Left lung (tissue), 10 donors: ENCODE results near the gene ADM2. TPM values are rescaled to one million over a fixed set of nuclear protein-coding genes. Genes with fewer than 3 reads are reported as not detected.
"Not testable (repeated sequence)": the region's sequence is repeated elsewhere in the genome, so short reads cannot be mapped to it uniquely, and the experiment has no call there.

Experiments used
- ATAC-seq: fragments of 200-7000 bp; cut with Tn5 transposase; one replicate; pipeline ENCODE4 v1.9.1; 2020; ENCODE audit warnings: moderate library complexity
- DNase-seq, 4 donors: peaks; one replicate each; pipeline ENCODE4 v3.0.0-alpha.2; 2013 to 2020
- H3K27ac ChIP-seq, 2 donors: fragments of 200-600 bp; sonication (generic) in 1 of 2; one replicate each; pipeline versions ENCODE4 v1.5.0 to v1.8.0; 2020 to 2021
- H3K27me3 ChIP-seq, 2 donors: fragments of 200-600 bp; sonication (generic) in 1 of 2; one replicate each; pipeline versions ENCODE4 v1.5.0 to v1.8.0; 2020 to 2021
- H3K36me3 ChIP-seq, 2 donors: fragments of 200-600 bp; sonication (generic) in 1 of 2; one replicate each; pipeline versions ENCODE4 v1.5.0 to v1.8.0; 2020 to 2021
- H3K4me1 ChIP-seq, 2 donors: fragments of 200-600 bp; one replicate each; pipeline ENCODE4 v1.8.0; 2021
- H3K4me3 ChIP-seq, 2 donors: fragments of 200-600 bp; sonication (generic) in 1 of 2; one replicate each; pipeline versions ENCODE4 v1.5.0 to v1.8.0; 2020 to 2021; ENCODE audit warnings: mild to moderate bottlenecking in 1 of 2
- H3K9me3 ChIP-seq, 2 donors: fragments of 200-600 bp; sonication (generic) in 1 of 2; one replicate each; pipeline versions ENCODE4 v1.5.0 to v1.8.0; 2020 to 2021
- intact Hi-C, 2 donors: fragments of 100-400 bp; cut with DNase I; formaldehyde crosslinking; loops; one replicate each; pipeline versions ENCODE4 v1.11.2 to v1.14.2; 2022
- polyA plus RNA-seq, 6 donors: library from polyadenylated mRNA; unstranded; fragments of 120-200 nt; gene quantifications; one replicate each; pipeline ENCODE4 v1.2.1, GENCODE V29; 2013; ENCODE audit not compliant: insufficient read length in 6 of 6
- total RNA-seq, 2 donors: library from RNA; stranded (reverse); fragmentation: NEBNext Ultra II Directional; extraction: Animal tissue kit (Norgen Biotek cat#: 25700); gene quantifications; one replicate each; pipeline ENCODE4 v1.2.1, GENCODE V29; 2021
- TF ChIP-seq, protein P1 (sequence below), 2 donors: fragments of 200-600 bp; sonication (generic) in 1 of 2; IDR thresholded peaks; one replicate each; pipeline versions ENCODE4 v1.5.0 to v1.8.0; 2021; ENCODE audit warnings: antibody characterized with exemption in 2 of 2
- donor health status: DM: no; HTN: yes; CAD: no.
- donor health status: DM: no; HTN: no; CAD: no.

The ADM2 gene
- total and polyA plus RNA-seq, 8 donors: 0.29 to 3.5 (median 0.65) TPM

DNA sequence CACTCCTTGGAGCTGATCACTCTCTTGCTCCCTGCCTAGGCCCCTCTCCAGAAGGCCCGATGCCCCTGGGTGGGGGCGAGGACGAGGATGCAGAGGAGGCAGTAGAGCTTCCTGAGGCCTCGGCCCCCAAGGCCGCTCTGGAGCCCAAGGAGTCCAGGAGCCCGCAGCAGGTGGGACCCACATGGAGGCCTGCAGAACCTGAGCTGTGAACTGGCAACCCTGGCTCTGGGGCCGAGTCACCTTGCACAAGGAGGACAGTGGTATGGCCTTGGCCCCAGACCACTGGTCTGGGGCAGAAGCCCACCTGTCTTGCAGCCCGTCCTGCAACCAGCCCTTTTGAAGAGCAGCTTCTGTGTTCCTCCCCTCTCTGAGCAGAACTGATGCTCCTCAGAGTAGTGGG is 37.8 kb downstream of the ADM2 start:
- Histone ChIP-seq H3K27me3 (no peaks in the 10 kb centered on the region), H3K27ac (no peak overlapping the region), H3K9me3 (no peaks in the 10 kb centered on the region), H3K4me3 (no peak overlapping the region), H3K4me1 (peaks cover 4 to 6% of the 10 kb centered on the region in 2 donors), H3K36me3 (peaks cover 0 to 89% of the 10 kb centered on the region in 2 donors)
- peak in 1 of 4 donors; percentile 67 for DNase-seq
- ATAC-seq: no peak
- TF ChIP-seq, protein P1, sequence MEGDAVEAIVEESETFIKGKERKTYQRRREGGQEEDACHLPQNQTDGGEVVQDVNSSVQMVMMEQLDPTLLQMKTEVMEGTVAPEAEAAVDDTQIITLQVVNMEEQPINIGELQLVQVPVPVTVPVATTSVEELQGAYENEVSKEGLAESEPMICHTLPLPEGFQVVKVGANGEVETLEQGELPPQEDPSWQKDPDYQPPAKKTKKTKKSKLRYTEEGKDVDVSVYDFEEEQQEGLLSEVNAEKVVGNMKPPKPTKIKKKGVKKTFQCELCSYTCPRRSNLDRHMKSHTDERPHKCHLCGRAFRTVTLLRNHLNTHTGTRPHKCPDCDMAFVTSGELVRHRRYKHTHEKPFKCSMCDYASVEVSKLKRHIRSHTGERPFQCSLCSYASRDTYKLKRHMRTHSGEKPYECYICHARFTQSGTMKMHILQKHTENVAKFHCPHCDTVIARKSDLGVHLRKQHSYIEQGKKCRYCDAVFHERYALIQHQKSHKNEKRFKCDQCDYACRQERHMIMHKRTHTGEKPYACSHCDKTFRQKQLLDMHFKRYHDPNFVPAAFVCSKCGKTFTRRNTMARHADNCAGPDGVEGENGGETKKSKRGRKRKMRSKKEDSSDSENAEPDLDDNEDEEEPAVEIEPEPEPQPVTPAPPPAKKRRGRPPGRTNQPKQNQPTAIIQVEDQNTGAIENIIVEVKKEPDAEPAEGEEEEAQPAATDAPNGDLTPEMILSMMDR (IDR thresholded peaks at IDR 0.05): no peak
- intact Hi-C loops: no loop called here

DNA sequence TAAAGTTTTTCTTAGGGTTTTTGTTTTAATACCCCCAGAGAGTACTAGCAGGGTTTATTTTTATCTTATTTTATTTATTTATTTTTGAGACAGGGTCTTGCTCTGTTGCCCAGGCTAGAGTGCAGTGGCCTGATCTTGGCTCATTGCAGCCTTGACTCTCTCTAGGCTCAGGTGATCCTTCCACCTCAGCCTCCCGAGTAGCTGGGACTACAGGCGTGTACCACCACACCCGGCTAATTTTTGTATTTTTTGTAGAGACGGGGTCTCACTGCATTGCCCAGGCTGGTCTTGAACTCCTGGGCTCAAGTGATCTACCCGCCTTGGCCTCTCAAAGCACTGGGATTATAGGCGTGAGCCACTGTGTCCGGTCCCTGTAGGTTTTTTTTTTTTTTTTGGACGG is 38.8 kb downstream of the ADM2 start:
- H3K4me3 ChIP-seq, H3K27me3 ChIP-seq, H3K27ac ChIP-seq, H3K9me3 ChIP-seq, ATAC-seq, intact Hi-C loops: not testable (repeated sequence)
- Histone ChIP-seq H3K36me3 (peaks cover 0 to 83% of the 10 kb centered on the region in 2 donors), H3K4me1 (peaks cover 13 to 16% of the 10 kb centered on the region in 2 donors)
- DNase-seq: peak in 1 of 4 donors; percentile 0

DNA sequence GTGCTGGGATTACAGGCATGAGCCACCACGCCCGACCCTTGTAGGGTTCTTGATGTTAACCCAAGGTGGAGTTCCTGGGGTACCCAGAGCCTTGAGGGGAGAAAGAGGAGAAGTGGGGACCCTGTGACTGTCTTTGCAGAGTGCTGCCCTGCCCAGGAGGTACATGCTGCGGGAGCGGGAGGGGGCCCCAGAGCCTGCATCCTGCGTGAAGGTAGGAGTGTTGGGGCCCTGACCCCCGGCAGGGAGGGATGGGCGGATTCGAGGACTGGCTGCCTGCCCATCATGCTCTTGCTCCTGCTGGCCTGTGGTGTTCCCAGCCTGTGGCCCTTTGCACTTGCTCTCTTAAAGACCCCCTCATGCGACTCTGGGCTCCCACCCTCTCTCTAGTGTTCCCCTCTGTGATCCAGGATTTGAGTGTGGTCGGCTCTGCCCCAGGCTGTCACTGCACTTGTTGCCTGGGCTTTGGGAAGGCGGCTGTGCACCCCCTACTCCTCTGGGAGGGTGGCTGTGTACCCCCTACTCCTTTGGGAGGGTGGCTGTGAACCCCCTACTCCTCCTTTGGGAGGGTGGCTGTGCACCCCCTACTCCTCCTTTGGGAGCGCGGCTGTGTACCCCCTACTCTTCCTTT is 39.6 kb downstream of the ADM2 start:
- no peaks in the 10 kb centered on the region for H3K27me3 ChIP-seq
- TF ChIP-seq, protein P1 (IDR thresholded peaks at IDR 0.05): no peak
- intact Hi-C loops: no loop called here
- peak in 1 of 4 donors; percentile 70 for DNase-seq
- H3K4me1 ChIP-seq: peaks cover 13 to 17% of the 10 kb centered on the region in 2 donors
- H3K9me3 ChIP-seq: no peaks in the 10 kb centered on the region
- no peak overlapping the region for H3K27ac ChIP-seq
- peaks cover 0 to 83% of the 10 kb centered on the region in 2 donors for H3K36me3 ChIP-seq
- H3K4me3 ChIP-seq: no peak overlapping the region
- ATAC-seq: no peak

DNA sequence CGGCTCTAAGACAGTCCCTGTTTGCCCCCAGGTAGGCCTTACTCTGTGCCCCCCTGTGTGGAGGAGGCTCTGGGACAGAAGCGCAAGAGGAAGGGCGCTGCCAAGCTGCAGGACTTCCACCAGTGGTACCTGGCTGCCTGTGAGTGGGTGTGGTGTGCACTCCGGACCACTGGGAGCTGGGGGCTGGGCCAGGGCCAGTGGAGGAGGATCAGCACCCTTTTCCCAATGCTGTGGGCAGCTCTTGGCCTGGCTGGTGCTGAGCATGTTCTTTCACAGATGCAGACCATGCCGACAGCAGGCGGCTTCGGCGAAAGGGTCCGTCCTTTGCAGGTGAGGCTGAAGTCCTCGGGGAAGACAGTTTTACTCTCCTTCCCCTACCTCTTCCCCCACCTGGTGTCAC is 40.4 kb downstream of the ADM2 start:
- Histone ChIP-seq H3K9me3 (no peaks in the 10 kb centered on the region), H3K27me3 (no peaks in the 10 kb centered on the region), H3K4me1 (peaks cover 15 to 20% of the 10 kb centered on the region in 2 donors), H3K27ac (no peak overlapping the region), H3K4me3 (no peak overlapping the region), H3K36me3 (peaks cover 0 to 77% of the 10 kb centered on the region in 2 donors)
- ATAC-seq (no peak), DNase-seq (peak in 1 of 4 donors; percentile 58)
- intact Hi-C loops: no loop called here
- TF ChIP-seq, protein P1 (IDR thresholded peaks at IDR 0.05): no peak

DNA sequence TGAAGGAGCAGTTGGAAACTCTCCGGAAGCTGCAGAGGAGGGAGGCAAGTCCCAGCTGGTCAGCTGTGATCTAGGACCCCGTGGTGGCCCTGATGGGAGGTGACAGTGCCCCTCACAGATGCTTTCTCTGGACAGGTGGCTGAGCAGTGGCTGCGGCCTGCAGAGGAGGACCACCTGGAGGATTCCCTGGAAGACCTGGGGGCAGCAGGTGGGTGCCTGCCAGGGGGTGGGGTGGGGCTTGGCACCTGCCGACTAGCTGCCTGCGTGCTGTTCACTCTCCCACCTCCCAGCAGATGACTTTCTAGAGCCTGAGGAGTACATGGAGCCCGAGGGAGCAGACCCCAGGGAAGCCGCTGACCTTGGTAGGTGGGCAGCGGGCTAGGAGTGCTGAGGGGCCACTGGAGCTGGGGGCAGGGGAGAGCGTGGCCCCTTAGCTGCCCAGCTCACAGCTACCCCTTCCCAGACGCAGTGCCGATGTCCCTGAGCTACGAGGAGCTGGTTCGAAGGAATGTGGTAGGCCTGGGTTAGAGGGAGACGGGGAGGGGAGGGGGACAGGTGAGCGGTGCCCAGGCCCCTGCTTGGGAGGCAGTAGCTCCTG is 41.0 kb downstream of the ADM2 start:
- no peak for ATAC-seq
- no peak for DNase-seq
- peaks cover 0 to 72% of the 10 kb centered on the region in 2 donors for H3K36me3 ChIP-seq
- no peak overlapping the region for H3K27ac ChIP-seq
- no peak overlapping the region for H3K4me3 ChIP-seq
- H3K4me1 ChIP-seq: peaks cover 19 to 26% of the 10 kb centered on the region in 2 donors
- intact Hi-C loops: no loop called here
- TF ChIP-seq, protein P1 (IDR thresholded peaks at IDR 0.05): no peak
- no peaks in the 10 kb centered on the region for H3K27me3 ChIP-seq
- H3K9me3 ChIP-seq: no peaks in the 10 kb centered on the region
